WERI-Rb-1 (cell line): ENCODE measurements around the gene NELL1.

ENCODE experiments used
- DNase-seq: peaks from one replicate; pipeline ENCODE4 v3.0.0-alpha.2; 2020
- H3K27ac ChIP-seq: fragments of 250-450 bp; sonication (Bioruptor Pico); 2 replicates; pipeline ENCODE4 v1.5.1; 2020; ENCODE audit warnings: mild to moderate bottlenecking, moderate library complexity
- H3K27me3 ChIP-seq: fragments of 250-450 bp; sonication (Bioruptor Pico); 2 replicates; pipeline ENCODE4 v1.5.1; 2021; ENCODE audit warnings: mild to moderate bottlenecking, low read depth, moderate library complexity; ENCODE audit not compliant: insufficient read depth, severe bottlenecking
- H3K36me3 ChIP-seq: fragments of 250-450 bp; sonication (Bioruptor Pico); 2 replicates; pipeline ENCODE4 v1.5.1; 2020; ENCODE audit warnings: mild to moderate bottlenecking, moderate library complexity
- H3K4me3 ChIP-seq: 2 replicates; pipeline ENCODE4 v1.5.1; 2011; ENCODE audit warnings: low read depth, mild to moderate bottlenecking, control low read depth, low read length
- H3K9me3 ChIP-seq: fragments of 250-450 bp; sonication (Bioruptor Pico); 2 replicates; pipeline ENCODE4 v1.5.1; 2021; ENCODE audit warnings: mild to moderate bottlenecking, moderate library complexity; ENCODE audit not compliant: severe bottlenecking
- TF ChIP-seq, protein P1 (sequence below): IDR thresholded peaks from 2 replicates; pipeline ENCODE4 v1.5.1; 2011; ENCODE audit warnings: low read depth, mild to moderate bottlenecking, control low read depth, inconsistent platforms, low read length

The NELL1 gene

DNA sequence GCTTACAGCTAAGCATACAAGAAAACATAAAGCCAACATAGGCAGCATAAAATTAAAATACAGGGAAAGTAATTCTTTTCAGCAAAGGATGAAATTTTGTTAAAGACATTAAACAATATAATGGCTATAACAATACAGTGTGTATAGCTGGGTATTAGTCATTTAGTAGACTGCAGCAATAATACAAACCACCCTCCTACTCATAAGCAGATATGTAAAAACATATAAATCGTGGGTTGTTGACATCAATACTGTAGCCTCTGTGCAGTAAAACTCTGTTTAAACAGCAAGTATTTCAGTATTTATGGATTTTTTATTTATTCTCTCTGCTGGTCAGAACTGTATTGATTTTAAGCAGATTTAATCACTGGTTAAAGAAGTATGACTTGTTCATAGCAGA, 884.4 kb downstream of the NELL1 start:
- H3K27ac ChIP-seq: no peak overlapping the region
- no peaks in the 10 kb centered on the region for H3K36me3 ChIP-seq

DNA sequence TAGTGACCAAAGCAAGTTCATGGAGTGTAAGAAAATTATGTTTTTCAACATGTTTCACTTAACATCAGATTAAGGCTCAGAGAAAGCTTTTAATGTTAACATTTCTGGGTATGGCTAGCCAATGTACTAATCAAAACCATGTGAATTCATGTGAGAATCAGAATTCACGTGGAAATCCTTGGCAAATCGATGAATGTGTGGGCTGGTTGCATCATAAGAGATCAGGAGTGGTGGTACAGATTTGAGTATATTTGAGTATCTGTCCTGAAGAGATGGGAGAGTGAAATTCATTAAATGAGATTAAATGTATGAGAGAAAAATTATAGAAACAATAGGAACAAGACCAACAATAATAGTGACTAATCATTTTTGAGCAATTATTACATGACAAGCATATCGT, 884.9 kb downstream of the NELL1 start:
- Histone ChIP-seq H3K9me3 (no peaks in the 10 kb centered on the region), H3K27ac (no peak overlapping the region), H3K4me3 (no peak overlapping the region), H3K27me3 (no peaks in the 10 kb centered on the region), H3K36me3 (no peaks in the 10 kb centered on the region)
- DNase-seq: no peak
- TF ChIP-seq, protein P1, sequence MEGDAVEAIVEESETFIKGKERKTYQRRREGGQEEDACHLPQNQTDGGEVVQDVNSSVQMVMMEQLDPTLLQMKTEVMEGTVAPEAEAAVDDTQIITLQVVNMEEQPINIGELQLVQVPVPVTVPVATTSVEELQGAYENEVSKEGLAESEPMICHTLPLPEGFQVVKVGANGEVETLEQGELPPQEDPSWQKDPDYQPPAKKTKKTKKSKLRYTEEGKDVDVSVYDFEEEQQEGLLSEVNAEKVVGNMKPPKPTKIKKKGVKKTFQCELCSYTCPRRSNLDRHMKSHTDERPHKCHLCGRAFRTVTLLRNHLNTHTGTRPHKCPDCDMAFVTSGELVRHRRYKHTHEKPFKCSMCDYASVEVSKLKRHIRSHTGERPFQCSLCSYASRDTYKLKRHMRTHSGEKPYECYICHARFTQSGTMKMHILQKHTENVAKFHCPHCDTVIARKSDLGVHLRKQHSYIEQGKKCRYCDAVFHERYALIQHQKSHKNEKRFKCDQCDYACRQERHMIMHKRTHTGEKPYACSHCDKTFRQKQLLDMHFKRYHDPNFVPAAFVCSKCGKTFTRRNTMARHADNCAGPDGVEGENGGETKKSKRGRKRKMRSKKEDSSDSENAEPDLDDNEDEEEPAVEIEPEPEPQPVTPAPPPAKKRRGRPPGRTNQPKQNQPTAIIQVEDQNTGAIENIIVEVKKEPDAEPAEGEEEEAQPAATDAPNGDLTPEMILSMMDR: no peak

More for the DNA sequence above, 884.4 kb downstream of the NELL1 start:
- no peak overlapping the region for H3K4me3 ChIP-seq
- no peak for DNase-seq
- no peaks in the 10 kb centered on the region for H3K27me3 ChIP-seq
- H3K9me3 ChIP-seq: no peaks in the 10 kb centered on the region
- TF ChIP-seq, protein P1: no peak

DNA sequence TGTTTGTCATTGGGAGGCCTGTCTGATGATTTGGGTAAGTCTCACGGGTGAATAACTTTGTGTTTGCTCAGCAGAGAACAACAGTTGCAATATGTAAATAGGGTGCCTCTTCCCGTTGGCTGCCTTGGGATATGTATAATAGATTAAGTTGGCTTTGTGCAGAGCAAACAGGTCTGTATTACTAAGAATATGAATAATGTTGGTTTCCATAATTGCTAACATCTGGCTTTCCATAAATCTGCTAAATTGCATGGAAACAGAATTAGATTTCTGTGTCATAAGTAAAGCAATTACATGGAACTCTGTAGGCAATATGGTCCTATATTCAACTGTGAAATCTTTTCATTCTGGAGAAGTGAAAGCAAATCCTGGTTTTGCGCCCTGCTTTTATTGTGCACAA, 887.5 kb downstream of the NELL1 start:
- TF ChIP-seq, protein P1: no peak
- no peaks in the 10 kb centered on the region for H3K27me3 ChIP-seq
- no peak overlapping the region for H3K27ac ChIP-seq
- no peaks in the 10 kb centered on the region for H3K36me3 ChIP-seq
- no peak overlapping the region for H3K4me3 ChIP-seq
- no peaks in the 10 kb centered on the region for H3K9me3 ChIP-seq
- no peak for DNase-seq

DNA sequence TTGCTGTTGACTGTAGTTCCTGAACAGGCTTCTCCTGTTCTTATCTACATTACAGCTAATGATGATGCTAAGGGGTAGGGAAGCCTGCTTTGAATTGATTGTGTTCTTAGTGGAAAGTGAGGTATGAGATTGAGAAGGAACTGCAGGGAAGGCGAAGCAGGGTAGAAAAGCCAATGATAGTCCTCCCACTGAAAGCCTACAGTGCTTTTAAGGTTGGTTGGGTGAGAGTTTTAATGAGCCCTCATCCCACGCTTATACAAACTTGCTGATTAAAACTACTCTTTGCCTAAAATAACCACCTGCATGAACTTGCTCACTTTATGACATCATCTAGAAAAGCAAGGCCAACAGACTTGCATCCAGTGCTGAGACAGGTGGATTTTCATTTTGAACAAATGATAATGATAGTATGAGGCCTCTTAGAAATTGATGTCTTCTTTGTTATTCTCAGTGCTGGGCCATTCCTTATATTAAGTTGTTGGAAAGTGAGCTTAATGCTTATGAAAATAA, 891.1 kb downstream of the NELL1 start:
- Histone ChIP-seq H3K27ac (no peak overlapping the region), H3K36me3 (no peaks in the 10 kb centered on the region), H3K4me3 (no peak overlapping the region), H3K9me3 (no peaks in the 10 kb centered on the region), H3K27me3 (no peaks in the 10 kb centered on the region)
- TF ChIP-seq, protein P1: no peak
- DNase-seq: no peak

DNA sequence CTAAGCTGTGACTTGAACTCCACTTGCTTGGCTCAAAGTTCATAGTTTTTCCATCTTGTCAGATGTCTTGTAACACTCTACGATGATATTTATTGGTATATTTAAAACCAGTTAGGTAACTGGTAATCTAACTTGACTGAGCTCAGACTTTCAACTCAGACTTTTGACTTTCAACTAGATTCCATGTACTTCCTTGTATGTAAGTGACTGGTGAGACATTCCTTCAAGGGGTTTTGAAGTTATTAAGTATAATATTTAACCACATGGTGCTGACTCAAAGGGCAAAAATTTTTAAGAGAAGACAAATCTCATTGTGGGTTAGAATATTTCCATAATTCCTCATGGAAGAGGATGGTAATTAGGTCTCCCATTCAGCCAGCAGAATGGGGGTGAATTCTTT, 892.2 kb downstream of the NELL1 start:
- TF ChIP-seq, protein P1: no peak
- no peaks in the 10 kb centered on the region for H3K36me3 ChIP-seq

DNA sequence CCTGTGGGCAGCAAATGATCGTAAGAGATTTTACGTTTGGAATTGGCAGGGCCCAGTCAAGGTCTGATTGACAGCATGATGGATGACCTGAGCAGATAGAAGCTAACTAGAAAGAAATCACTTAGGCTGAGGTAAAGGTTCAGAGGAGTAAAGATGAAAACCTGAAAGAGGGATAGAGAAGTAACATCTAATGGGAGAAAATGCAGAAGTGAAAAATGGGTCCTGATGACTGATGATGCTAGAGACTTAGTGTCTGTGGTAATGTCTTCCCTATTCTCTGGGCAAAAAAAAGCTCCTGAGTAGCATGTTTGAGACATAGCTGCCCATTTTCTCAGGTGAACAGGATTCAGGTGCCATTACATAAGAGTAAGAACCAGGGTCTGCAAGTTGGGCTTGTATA, 894.7 kb downstream of the NELL1 start:
- Histone ChIP-seq H3K27ac (no peak overlapping the region), H3K27me3 (no peaks in the 10 kb centered on the region), H3K4me3 (no peak overlapping the region), H3K36me3 (no peaks in the 10 kb centered on the region), H3K9me3 (no peaks in the 10 kb centered on the region)
- TF ChIP-seq, protein P1: no peak
- DNase-seq: peak; percentile 48

More for the DNA sequence above, 892.2 kb downstream of the NELL1 start:
- no peak overlapping the region for H3K27ac ChIP-seq
- DNase-seq: no peak
- no peak overlapping the region for H3K4me3 ChIP-seq
- no peaks in the 10 kb centered on the region for H3K9me3 ChIP-seq
- H3K27me3 ChIP-seq: no peaks in the 10 kb centered on the region
